ENCODE data around the gene ZC3H15.
"Not testable (repeated sequence)": the region's sequence is repeated elsewhere in the genome, so short reads cannot be mapped to it uniquely, and the experiment has no call there.

ZC3H15 gene

GRCh38 chr2:186496401-186496800 lies 10.3 kb downstream of the ZC3H15 start:
- no peak for DNase-seq (ENCODE audit: low read depth)

GRCh38 chr2:186497928-186498327 lies 11.9 kb downstream of the ZC3H15 start:
- no peak for DNase-seq (ENCODE audit: low read depth)

GRCh38 chr2:186498834-186499233 lies 12.8 kb downstream of the ZC3H15 start:
- no peak for DNase-seq (ENCODE audit: low read depth)

GRCh38 chr2:186503827-186504606 lies 18.0 kb downstream of the ZC3H15 start:
- DNase-seq (ENCODE audit: low read depth): no peak

GRCh38 chr2:186508263-186508662 lies 22.2 kb downstream of the ZC3H15 start:
- DNase-seq (ENCODE audit: low read depth): no peak

- no peak for DNase-seq (ENCODE audit: low read depth)
Measured at GRCh38 chr2:186515376-186515775, 29.3 kb downstream of the ZC3H15 start.

- DNase-seq (ENCODE audit: low read depth): no peak
Measured at GRCh38 chr2:186516396-186516795, 30.3 kb downstream of the ZC3H15 start.

- no peak for DNase-seq (ENCODE audit: low read depth)
Measured at GRCh38 chr2:186517090-186517489, 31.0 kb downstream of the ZC3H15 start.

- no peak for DNase-seq (ENCODE audit: low read depth)
Measured at GRCh38 chr2:186518291-186518690, 32.2 kb downstream of the ZC3H15 start.

GRCh38 chr2:186518945-186519344 lies 32.9 kb downstream of the ZC3H15 start:
- no peak for DNase-seq (ENCODE audit: low read depth)

GRCh38 chr2:186521570-186522153 lies 35.6 kb downstream of the ZC3H15 start:
- DNase-seq (ENCODE audit: low read depth): not testable (repeated sequence)

- DNase-seq (ENCODE audit: low read depth): no peak
Measured at GRCh38 chr2:186522450-186522849, 36.4 kb downstream of the ZC3H15 start.

GRCh38 chr2:186523791-186524190 lies 37.7 kb downstream of the ZC3H15 start:
- DNase-seq (ENCODE audit: low read depth): no peak

GRCh38 chr2:186526281-186526680 lies 40.2 kb downstream of the ZC3H15 start:
- DNase-seq (ENCODE audit: low read depth): no peak

- DNase-seq (ENCODE audit: low read depth): no peak
Measured at GRCh38 chr2:186530314-186530713, 44.3 kb downstream of the ZC3H15 start.

- DNase-seq (ENCODE audit: low read depth): no peak
Measured at GRCh38 chr2:186531257-186531775, 45.3 kb downstream of the ZC3H15 start.

- DNase-seq (ENCODE audit: low read depth): no peak
Measured at GRCh38 chr2:186532891-186533290, 46.8 kb downstream of the ZC3H15 start.

- no peak for DNase-seq (ENCODE audit: low read depth)
Measured at GRCh38 chr2:186533717-186534116, 47.7 kb downstream of the ZC3H15 start.

GRCh38 chr2:186534406-186534805 lies 48.3 kb downstream of the ZC3H15 start:
- DNase-seq (ENCODE audit: low read depth): no peak

- no peak for DNase-seq (ENCODE audit: low read depth)
Measured at GRCh38 chr2:186535861-186536260, 49.8 kb downstream of the ZC3H15 start.

- no peak for DNase-seq (ENCODE audit: low read depth)
Measured at GRCh38 chr2:186537019-186537418, 51.0 kb downstream of the ZC3H15 start.

- no peak for DNase-seq (ENCODE audit: low read depth)
Measured at GRCh38 chr2:186540941-186541340, 54.9 kb downstream of the ZC3H15 start.

GRCh38 chr2:186542002-186542401 lies 55.9 kb downstream of the ZC3H15 start:
- no peak for DNase-seq (ENCODE audit: low read depth)

All from HS-5 (cell line).